Testis (tissue), 2 donors: Measurements from ENCODE around the gene PSMD12.
"Not testable (repeated sequence)": the region's sequence is repeated elsewhere in the genome, so short reads cannot be mapped to it uniquely, and the experiment has no call there.

Experiments used
- POLR2A ChIP-seq: fragments of 450-650 bp; IDR thresholded peaks from one replicate; pipeline ENCODE4 v1.6.1; 2017; ENCODE audit warnings: antibody characterized with exemption, mild to moderate bottlenecking, moderate library complexity
- TF ChIP-seq, protein P1 (sequence below), 3 experiments: fragments of 450-650 bp in 2 of 3; fragments of 200-600 bp in 1 of 3; sonication (generic) in 1 of 3; IDR thresholded peaks; one replicate each; pipeline ENCODE4 v1.5.1; 2016 to 2019; ENCODE audit warnings: antibody characterized with exemption in 3 of 3, mild to moderate bottlenecking in 2 of 3, moderate library complexity in 1 of 3

DNA sequence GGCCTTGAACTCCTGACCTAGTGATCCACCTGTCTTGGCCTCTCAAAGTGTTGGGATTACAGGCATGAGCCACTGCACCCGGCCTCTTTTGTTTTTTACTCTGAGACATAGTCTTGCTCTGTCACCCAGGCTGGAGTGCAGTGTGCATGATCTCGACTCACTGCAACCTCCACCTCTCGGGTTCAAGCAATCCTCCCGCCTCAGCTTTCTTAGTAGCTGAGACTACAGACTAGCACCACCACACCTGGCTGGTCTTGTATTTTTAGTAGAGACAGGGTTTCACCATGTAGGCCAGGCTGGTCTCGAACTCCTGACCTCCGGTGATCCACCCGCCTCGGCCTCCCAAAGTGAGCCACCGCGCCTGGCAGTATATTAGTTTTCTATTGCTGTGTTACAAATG is 22.2 kb upstream of the PSMD12 start:
- TF ChIP-seq, protein P1, sequence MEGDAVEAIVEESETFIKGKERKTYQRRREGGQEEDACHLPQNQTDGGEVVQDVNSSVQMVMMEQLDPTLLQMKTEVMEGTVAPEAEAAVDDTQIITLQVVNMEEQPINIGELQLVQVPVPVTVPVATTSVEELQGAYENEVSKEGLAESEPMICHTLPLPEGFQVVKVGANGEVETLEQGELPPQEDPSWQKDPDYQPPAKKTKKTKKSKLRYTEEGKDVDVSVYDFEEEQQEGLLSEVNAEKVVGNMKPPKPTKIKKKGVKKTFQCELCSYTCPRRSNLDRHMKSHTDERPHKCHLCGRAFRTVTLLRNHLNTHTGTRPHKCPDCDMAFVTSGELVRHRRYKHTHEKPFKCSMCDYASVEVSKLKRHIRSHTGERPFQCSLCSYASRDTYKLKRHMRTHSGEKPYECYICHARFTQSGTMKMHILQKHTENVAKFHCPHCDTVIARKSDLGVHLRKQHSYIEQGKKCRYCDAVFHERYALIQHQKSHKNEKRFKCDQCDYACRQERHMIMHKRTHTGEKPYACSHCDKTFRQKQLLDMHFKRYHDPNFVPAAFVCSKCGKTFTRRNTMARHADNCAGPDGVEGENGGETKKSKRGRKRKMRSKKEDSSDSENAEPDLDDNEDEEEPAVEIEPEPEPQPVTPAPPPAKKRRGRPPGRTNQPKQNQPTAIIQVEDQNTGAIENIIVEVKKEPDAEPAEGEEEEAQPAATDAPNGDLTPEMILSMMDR (IDR thresholded peaks at IDR 0.05) = not testable (repeated sequence)
- not testable (repeated sequence) for TF ChIP-seq POLR2A
